ENCODE measurements around the gene SATB1. TPM values are rescaled to one million over a fixed set of nuclear protein-coding genes. Genes with fewer than 3 reads are reported as not detected.

Gene SATB1
- total RNA-seq, 2 experiments from 2014 or later = 546 to 561 TPM

DNA sequence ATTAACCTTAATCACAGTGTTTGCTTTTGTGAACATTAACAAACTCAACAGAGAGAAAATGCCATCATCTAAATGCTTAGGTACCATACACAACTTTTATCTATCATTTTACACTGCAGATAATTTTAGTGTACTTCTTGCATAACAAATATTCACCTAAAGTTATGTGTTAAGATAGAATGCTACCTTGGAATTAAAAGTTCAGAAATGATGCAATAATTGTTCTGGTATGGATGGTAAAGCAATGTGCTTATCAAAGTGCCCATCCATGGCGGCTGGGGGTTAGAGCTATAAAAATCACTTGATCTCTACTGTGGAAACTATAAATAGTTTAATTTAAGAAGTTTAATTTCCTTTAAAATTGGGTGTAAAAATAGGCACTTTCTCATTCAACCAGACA lies 28.7 kb downstream of the SATB1 start:
- H3K4me3 Mint-ChIP-seq = no peak overlapping the region
- DNase-seq = no peak
- H3K27ac Mint-ChIP-seq = no peak overlapping the region
- ChIA-PET POLR2A (no interaction called here), CTCF (interaction anchor here (1.4 kb wide), 1 partner anchor 362 kb away, joined by 7 read pairs; no protein-coding TSS in a partner anchor)
- intact Hi-C loops (cut with micrococcal nuclease) = no loop called here
- peaks cover 86% of the 10 kb centered on the region for H3K36me3 Mint-ChIP-seq
- H3K27me3 Mint-ChIP-seq = no peaks in the 10 kb centered on the region
- peaks cover 73% of the 10 kb centered on the region for H3K4me1 Mint-ChIP-seq (ENCODE audit: low read depth)
- no peaks in the 10 kb centered on the region for H3K9me3 Mint-ChIP-seq

DNA sequence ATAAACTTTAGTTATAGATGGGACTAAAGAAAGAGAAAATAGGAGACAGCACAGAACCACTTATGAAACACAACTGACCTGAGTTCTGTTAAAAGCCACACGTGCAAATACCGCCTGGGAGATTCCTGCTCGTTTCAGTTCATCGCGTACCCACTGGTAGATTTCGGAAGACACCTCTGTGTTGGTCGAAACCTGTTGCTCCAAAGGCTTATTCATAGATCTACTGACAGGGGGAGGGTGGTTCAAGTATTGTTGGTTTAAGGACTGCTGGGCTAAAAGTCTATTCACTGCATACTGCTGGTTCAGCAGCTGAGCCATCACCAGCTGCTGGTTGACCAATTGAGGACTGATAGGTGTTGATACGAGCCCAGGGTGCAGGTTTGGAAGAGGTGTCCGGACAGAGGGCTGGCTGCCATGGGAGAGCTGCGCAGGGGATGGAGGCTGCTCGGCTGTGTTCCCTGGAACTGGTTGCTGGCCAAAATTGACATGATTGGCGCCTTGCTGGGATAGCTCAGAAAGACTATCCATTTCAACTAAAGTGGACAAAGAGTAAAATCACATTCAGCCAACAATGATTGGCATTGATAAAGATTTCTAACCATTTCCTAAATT lies 30.6 kb downstream of the SATB1 start:
- no peak overlapping the region for H3K4me3 Mint-ChIP-seq
- no peak for DNase-seq
- H3K9me3 Mint-ChIP-seq = no peaks in the 10 kb centered on the region
- ChIA-PET CTCF (interaction anchor here (0.6 kb wide), 1 partner anchor 8 kb away, joined by 3 read pairs; no protein-coding TSS in a partner anchor), POLR2A (no interaction called here)
- H3K27ac Mint-ChIP-seq = peak overlapping the region; percentile 76
- peaks cover 63% of the 10 kb centered on the region for H3K4me1 Mint-ChIP-seq (ENCODE audit: low read depth)
- H3K27me3 Mint-ChIP-seq = no peaks in the 10 kb centered on the region
- intact Hi-C loops (cut with micrococcal nuclease) = no loop called here
- peaks cover 78% of the 10 kb centered on the region for H3K36me3 Mint-ChIP-seq

- Mint-ChIP-seq H3K36me3 (peaks cover 78% of the 10 kb centered on the region), H3K27me3 (no peaks in the 10 kb centered on the region), H3K4me3 (no peak overlapping the region), H3K27ac (peak overlapping the region; percentile 76), H3K9me3 (no peaks in the 10 kb centered on the region), H3K4me1 (ENCODE audit: low read depth) (peaks cover 64% of the 10 kb centered on the region)
- CTCF ChIA-PET = interaction anchor here (0.7 kb wide), 1 partner anchor 8 kb away, joined by 3 read pairs; no protein-coding TSS in a partner anchor
- intact Hi-C loops (cut with micrococcal nuclease) = no loop called here
- DNase-seq = no peak
- POLR2A ChIA-PET = no interaction called here
These were observed 31.2 kb downstream of the SATB1 start for GRCh38 chr3:18393906-18394305.

DNA sequence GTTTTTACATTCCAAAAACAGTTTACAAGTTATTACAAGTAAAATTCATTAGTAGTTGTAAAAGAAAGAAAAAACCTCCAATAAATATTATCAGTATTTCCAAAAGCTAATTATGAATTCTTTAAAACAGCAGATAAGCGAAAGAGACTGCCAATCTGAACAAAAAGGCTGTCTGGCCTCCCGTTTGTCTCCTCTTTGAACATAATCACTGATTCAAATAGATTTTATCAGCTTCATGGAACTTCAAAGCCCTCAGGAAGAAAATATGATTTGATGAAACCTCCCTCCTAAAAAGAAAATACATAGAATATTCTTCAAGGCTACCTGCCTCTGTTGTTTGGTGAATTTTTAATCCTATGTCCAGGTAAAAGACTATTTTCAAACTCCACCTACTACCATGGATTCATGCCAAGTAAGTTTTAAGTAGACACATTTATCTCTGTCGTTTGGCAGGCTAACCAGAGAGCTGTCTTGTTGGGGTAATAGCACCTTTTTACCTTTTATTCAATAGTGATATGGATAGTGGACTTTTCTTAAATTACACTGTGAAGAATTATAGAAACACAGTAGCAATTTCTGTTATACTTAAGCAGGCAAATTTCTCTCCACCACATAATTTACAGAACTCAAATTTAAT lies 35.0 kb downstream of the SATB1 start:
- Mint-ChIP-seq H3K9me3 (no peaks in the 10 kb centered on the region), H3K4me3 (no peak overlapping the region), H3K4me1 (ENCODE audit: low read depth) (peaks cover 60% of the 10 kb centered on the region), H3K27ac (peak overlapping the region; percentile 51), H3K36me3 (peaks cover 73% of the 10 kb centered on the region), H3K27me3 (no peaks in the 10 kb centered on the region)
- CTCF ChIA-PET = interaction anchor here (0.7 to 2.0 kb wide), 8 partner anchors 12 to 86 kb away, joined by 3 to 7 read pairs (median 3); no protein-coding TSS in a partner anchor
- POLR2A ChIA-PET = no interaction called here
- DNase-seq = no peak
- intact Hi-C loops (cut with micrococcal nuclease) = no loop called here

DNA sequence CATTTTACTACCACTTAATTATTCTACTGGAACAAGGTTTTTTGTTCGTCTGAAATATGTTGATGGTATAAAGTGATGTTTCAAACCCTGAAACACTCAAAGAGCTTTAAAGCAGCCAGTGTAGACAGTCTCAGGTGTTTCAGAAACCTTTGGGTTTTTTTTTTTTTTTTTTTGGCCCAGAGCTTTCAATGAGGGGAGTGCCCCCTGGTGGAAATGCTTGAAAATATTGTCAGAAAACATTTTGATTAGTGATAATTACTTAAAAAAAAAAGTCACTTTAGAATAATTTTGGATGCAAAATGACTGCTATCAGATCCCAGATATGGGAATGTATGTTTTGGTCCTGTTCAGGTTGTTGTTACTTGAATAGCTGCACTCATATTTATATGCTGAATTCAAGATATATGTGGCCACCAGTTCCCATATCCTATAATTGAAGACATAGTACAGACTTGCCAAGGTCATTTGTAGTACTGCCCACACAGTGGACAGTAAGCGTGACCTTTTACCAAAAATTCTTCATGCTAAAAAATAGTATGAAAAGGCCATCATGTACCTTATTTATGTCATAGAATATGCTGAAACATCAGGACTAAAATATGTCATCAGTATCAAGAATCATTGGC lies 35.9 kb downstream of the SATB1 start:
- Mint-ChIP-seq H3K4me1 (ENCODE audit: low read depth) (peaks cover 57% of the 10 kb centered on the region), H3K36me3 (peaks cover 72% of the 10 kb centered on the region), H3K4me3 (no peak overlapping the region), H3K9me3 (no peaks in the 10 kb centered on the region), H3K27ac (peak overlapping the region; percentile 28), H3K27me3 (no peaks in the 10 kb centered on the region)
- ChIA-PET POLR2A (no interaction called here), CTCF (interaction anchor here (0.6 to 2.1 kb wide), 11 partner anchors 9 to 1753 kb away, joined by 3 to 7 read pairs (median 4); no protein-coding TSS in a partner anchor)
- DNase-seq = no peak
- intact Hi-C loops (cut with micrococcal nuclease) = loop anchor here (2.0 kb wide), 1 partner anchor 54 kb away; no protein-coding TSS in a partner anchor

DNA sequence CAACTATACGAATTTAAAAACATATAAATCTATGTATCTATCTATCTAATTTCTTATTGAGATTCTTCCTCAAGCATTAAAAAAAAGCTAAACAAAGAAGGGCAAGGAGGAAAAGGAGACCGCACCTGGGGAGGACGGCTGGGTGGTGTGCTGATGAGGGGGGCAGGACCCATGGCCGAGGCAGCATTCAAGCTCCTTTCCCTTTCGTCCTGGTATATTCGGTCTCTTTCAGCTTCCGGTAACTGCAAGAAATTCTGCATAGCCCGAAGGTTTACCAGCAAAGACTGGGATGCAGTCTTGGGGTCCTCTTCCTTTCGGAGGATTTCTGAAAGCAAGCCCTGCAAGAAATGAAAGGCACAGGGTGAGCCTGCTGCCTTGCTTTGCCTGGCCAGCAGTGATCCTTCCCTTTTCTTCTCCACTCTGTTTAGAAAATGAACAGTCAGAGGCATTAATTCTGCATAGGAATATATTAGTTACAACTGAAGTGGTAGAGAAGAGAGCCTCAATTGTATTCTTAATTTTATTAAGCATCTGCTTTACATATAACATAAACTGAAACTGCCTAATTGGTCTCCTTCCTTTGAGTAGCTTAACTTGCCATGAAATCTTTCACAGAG lies 38.8 kb downstream of the SATB1 start:
- ChIA-PET POLR2A (no interaction called here), CTCF (interaction anchor here (0.6 to 0.9 kb wide), 2 partner anchors 8 to 106 kb away, joined by 3 read pairs; no protein-coding TSS in a partner anchor)
- no peak overlapping the region for H3K27ac Mint-ChIP-seq
- no peaks in the 10 kb centered on the region for H3K27me3 Mint-ChIP-seq
- no peak overlapping the region for H3K4me3 Mint-ChIP-seq
- intact Hi-C loops (cut with micrococcal nuclease) = no loop called here
- H3K4me1 Mint-ChIP-seq (ENCODE audit: low read depth) = peaks cover 55% of the 10 kb centered on the region
- peaks cover 68% of the 10 kb centered on the region for H3K36me3 Mint-ChIP-seq
- no peaks in the 10 kb centered on the region for H3K9me3 Mint-ChIP-seq
- DNase-seq = no peak

DNA sequence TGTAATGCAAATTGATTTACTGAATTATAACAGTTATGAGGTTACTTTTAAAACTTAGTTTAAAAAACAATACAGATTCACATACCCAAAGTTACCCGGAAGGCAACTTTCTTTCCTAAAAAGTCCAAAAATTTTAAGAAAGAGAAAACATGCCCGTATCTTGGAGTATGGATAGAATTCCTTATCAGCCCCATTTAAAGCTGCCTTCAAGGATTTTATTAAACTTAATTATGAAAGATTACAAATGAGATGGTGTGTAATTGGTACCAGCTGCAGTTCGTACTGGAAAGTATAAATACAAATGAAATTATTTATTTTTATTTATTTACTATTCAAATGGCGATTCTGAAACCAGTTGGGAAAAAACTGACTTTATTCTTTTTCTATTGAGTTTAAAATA lies 39.4 kb downstream of the SATB1 start:
- ChIA-PET POLR2A (no interaction called here), CTCF (interaction anchor here (0.6 to 0.9 kb wide), 3 partner anchors 9 to 603 kb away, joined by 3 read pairs; no protein-coding TSS in a partner anchor)
- Mint-ChIP-seq H3K27ac (no peak overlapping the region), H3K9me3 (no peaks in the 10 kb centered on the region), H3K4me3 (no peak overlapping the region), H3K27me3 (no peaks in the 10 kb centered on the region), H3K4me1 (ENCODE audit: low read depth) (peaks cover 57% of the 10 kb centered on the region), H3K36me3 (peaks cover 73% of the 10 kb centered on the region)
- intact Hi-C loops (cut with micrococcal nuclease) = no loop called here
- no peak for DNase-seq

GRCh38 chr3:18382760-18383369 lies 42.3 kb downstream of the SATB1 start:
- ChIA-PET CTCF (no interaction called here), POLR2A (interaction anchor here (1.0 kb wide), 1 partner anchor 51 kb away, joined by 3 read pairs; no protein-coding TSS in a partner anchor)
- peak; percentile 27 for DNase-seq
- no peaks in the 10 kb centered on the region for H3K9me3 Mint-ChIP-seq
- H3K27ac Mint-ChIP-seq = peak overlapping the region; percentile 79
- H3K36me3 Mint-ChIP-seq = peaks cover 77% of the 10 kb centered on the region
- H3K4me3 Mint-ChIP-seq = peak overlapping the region; percentile 26
- no peaks in the 10 kb centered on the region for H3K27me3 Mint-ChIP-seq
- H3K4me1 Mint-ChIP-seq (ENCODE audit: low read depth) = peaks cover 53% of the 10 kb centered on the region
- intact Hi-C loops (cut with micrococcal nuclease) = no loop called here

GRCh38 chr3:18379647-18380046 lies 45.5 kb downstream of the SATB1 start:
- H3K4me1 Mint-ChIP-seq (ENCODE audit: low read depth) = peaks cover 58% of the 10 kb centered on the region
- CTCF ChIA-PET = no interaction called here
- POLR2A ChIA-PET = no interaction called here
- H3K27ac Mint-ChIP-seq = peak overlapping the region; percentile 60
- H3K9me3 Mint-ChIP-seq = no peaks in the 10 kb centered on the region
- no peak for DNase-seq
- intact Hi-C loops (cut with micrococcal nuclease) = no loop called here
- no peaks in the 10 kb centered on the region for H3K27me3 Mint-ChIP-seq
- peak overlapping the region; percentile 5 for H3K4me3 Mint-ChIP-seq
- H3K36me3 Mint-ChIP-seq = peaks cover 84% of the 10 kb centered on the region

DNA sequence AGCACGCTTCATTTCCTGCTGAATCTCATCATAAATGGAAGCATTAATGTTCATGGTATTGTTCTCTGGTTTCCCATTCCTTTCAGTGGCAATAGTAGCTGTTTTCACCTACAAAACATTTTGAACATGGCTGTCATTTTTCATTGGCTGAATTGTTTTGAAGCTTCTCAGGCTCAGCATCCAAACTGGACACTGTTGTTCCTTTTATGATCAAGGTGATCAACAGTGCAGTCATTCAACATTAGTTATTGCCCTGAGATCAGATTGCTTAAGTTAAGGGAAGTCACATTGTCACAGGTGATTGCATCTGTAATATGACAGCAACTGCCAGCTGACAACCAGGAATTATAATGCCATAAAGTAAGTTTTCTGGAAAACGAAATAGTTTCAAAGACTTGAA lies 46.9 kb downstream of the SATB1 start:
- intact Hi-C loops (cut with micrococcal nuclease) = no loop called here
- CTCF ChIA-PET = interaction anchor here (1.1 kb wide), 1 partner anchor 12 kb away, joined by 5 read pairs; no protein-coding TSS in a partner anchor
- H3K27ac Mint-ChIP-seq = peak overlapping the region; percentile 74
- H3K36me3 Mint-ChIP-seq = peaks cover 86% of the 10 kb centered on the region
- no peaks in the 10 kb centered on the region for H3K9me3 Mint-ChIP-seq
- DNase-seq = no peak
- POLR2A ChIA-PET = no interaction called here
- no peaks in the 10 kb centered on the region for H3K27me3 Mint-ChIP-seq
- H3K4me1 Mint-ChIP-seq (ENCODE audit: low read depth) = peaks cover 59% of the 10 kb centered on the region
- H3K4me3 Mint-ChIP-seq = no peak overlapping the region

GRCh38 chr3:18376682-18377081 lies 48.5 kb downstream of the SATB1 start:
- H3K27ac Mint-ChIP-seq = no peak overlapping the region
- intact Hi-C loops (cut with micrococcal nuclease) = no loop called here
- POLR2A ChIA-PET = no interaction called here

More at GRCh38 chr3:18376682-18377081, 48.5 kb downstream of the SATB1 start:
- H3K27me3 Mint-ChIP-seq = no peaks in the 10 kb centered on the region
- no peak overlapping the region for H3K4me3 Mint-ChIP-seq
- peaks cover 87% of the 10 kb centered on the region for H3K36me3 Mint-ChIP-seq
- CTCF ChIA-PET = no interaction called here
- no peaks in the 10 kb centered on the region for H3K9me3 Mint-ChIP-seq
- DNase-seq = no peak
- H3K4me1 Mint-ChIP-seq (ENCODE audit: low read depth) = peaks cover 60% of the 10 kb centered on the region

Measured in activated CD4-positive, alpha-beta memory T cell treated with anti-CD3 and anti-CD28 coated beads for 36 hours (primary cell).